ENCODE measurements around the gene NOSIP. TPM values are rescaled to one million over a fixed set of nuclear protein-coding genes. Genes with fewer than 3 reads are reported as not detected.

NOSIP gene
- total RNA-seq, 1 donor from 2014 or later = 47.0 TPM

GRCh38 chr19:49616945-49617344, 36.6 kb upstream of the NOSIP start:
- no peak overlapping the region for H3K27ac Mint-ChIP-seq (ENCODE audit: unreplicated experiment)
- H3K4me1 Mint-ChIP-seq (ENCODE audit: low read depth) = peaks cover 17% of the 10 kb centered on the region
- no peak for TF ChIP-seq CTCF (IDR thresholded peaks at IDR 0.05)
- peaks cover 28% of the 10 kb centered on the region for H3K36me3 Mint-ChIP-seq (ENCODE audit: low read depth)
- no peak for DNase-seq (ENCODE audit: low spot score)
- no peaks in the 10 kb centered on the region for H3K9me3 Mint-ChIP-seq (ENCODE audit: low read depth)
- no peaks in the 10 kb centered on the region for H3K27me3 Mint-ChIP-seq (ENCODE audit: low read depth)
- H3K4me3 Mint-ChIP-seq (ENCODE audit: unreplicated experiment) = no peak overlapping the region

- Mint-ChIP-seq H3K4me3 (ENCODE audit: unreplicated experiment) (no peak overlapping the region), H3K27ac (ENCODE audit: unreplicated experiment) (no peak overlapping the region), H3K4me1 (ENCODE audit: low read depth) (peaks cover 17% of the 10 kb centered on the region), H3K27me3 (ENCODE audit: low read depth) (no peaks in the 10 kb centered on the region), H3K36me3 (ENCODE audit: low read depth) (peaks cover 26% of the 10 kb centered on the region), H3K9me3 (ENCODE audit: low read depth) (no peaks in the 10 kb centered on the region)
- no peak for TF ChIP-seq CTCF (IDR thresholded peaks at IDR 0.05)
- DNase-seq (ENCODE audit: low spot score) = no peak
These were observed 36.2 kb upstream of the NOSIP start for GRCh38 chr19:49616532-49616931.

- Mint-ChIP-seq H3K27me3 (ENCODE audit: low read depth) (no peaks in the 10 kb centered on the region), H3K4me1 (ENCODE audit: low read depth) (peaks cover 17% of the 10 kb centered on the region), H3K9me3 (ENCODE audit: low read depth) (no peaks in the 10 kb centered on the region), H3K27ac (ENCODE audit: unreplicated experiment) (peak overlapping the region; percentile 68), H3K36me3 (ENCODE audit: low read depth) (peaks cover 23% of the 10 kb centered on the region), H3K4me3 (ENCODE audit: unreplicated experiment) (no peak overlapping the region)
- no peak for TF ChIP-seq CTCF (IDR thresholded peaks at IDR 0.05)
- no peak for DNase-seq (ENCODE audit: low spot score)
These were observed 35.5 kb upstream of the NOSIP start for GRCh38 chr19:49615861-49616260.

- TF ChIP-seq CTCF (IDR thresholded peaks at IDR 0.05) = peak; percentile 31
- H3K27me3 Mint-ChIP-seq (ENCODE audit: low read depth) = no peaks in the 10 kb centered on the region
- H3K4me1 Mint-ChIP-seq (ENCODE audit: low read depth) = peaks cover 17% of the 10 kb centered on the region
- H3K4me3 Mint-ChIP-seq (ENCODE audit: unreplicated experiment) = no peak overlapping the region
- peaks cover 21% of the 10 kb centered on the region for H3K36me3 Mint-ChIP-seq (ENCODE audit: low read depth)
- no peak for DNase-seq (ENCODE audit: low spot score)
- no peaks in the 10 kb centered on the region for H3K9me3 Mint-ChIP-seq (ENCODE audit: low read depth)
- H3K27ac Mint-ChIP-seq (ENCODE audit: unreplicated experiment) = peak overlapping the region; percentile 90
These were observed 33.9 kb upstream of the NOSIP start for GRCh38 chr19:49614096-49614833.

GRCh38 chr19:49613374-49613773, 33.0 kb upstream of the NOSIP start:
- H3K36me3 Mint-ChIP-seq (ENCODE audit: low read depth) = peaks cover 18% of the 10 kb centered on the region
- no peak overlapping the region for H3K4me3 Mint-ChIP-seq (ENCODE audit: unreplicated experiment)
- peaks cover 17% of the 10 kb centered on the region for H3K4me1 Mint-ChIP-seq (ENCODE audit: low read depth)
- no peak for DNase-seq (ENCODE audit: low spot score)
- TF ChIP-seq CTCF (IDR thresholded peaks at IDR 0.05) = no peak
- H3K27ac Mint-ChIP-seq (ENCODE audit: unreplicated experiment) = peak overlapping the region; percentile 90
- H3K27me3 Mint-ChIP-seq (ENCODE audit: low read depth) = no peaks in the 10 kb centered on the region
- no peaks in the 10 kb centered on the region for H3K9me3 Mint-ChIP-seq (ENCODE audit: low read depth)

Measured in chondrocyte (in vitro differentiated cells).